ENCODE data around the gene NLRP2B.
"Not testable (repeated sequence)": the region's sequence is repeated elsewhere in the genome, so short reads cannot be mapped to it uniquely, and the experiment has no call there.

NLRP2B gene

DNA sequence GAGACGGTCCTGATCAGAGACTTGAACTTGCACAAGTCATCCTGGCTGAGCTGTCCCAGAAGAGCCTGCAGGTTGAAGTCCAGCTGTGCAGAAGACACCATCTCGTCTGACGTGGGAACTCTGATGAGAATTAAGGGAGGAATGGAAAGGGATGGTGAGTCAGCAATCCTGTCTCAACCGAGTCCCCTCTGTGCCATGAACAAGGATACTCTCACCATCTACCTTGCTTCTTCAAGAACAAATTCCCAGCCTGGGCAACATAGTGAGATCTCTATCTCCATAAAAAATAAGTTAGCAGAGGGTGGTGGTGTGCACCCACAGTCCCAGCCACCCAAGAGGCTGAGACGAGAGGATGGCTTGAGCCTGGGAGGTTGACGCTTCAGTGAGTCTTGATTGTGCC is at the start of gene NLRP2B:
TSS of gene NLRP2B (minus strand) at position 101 of the 400 bp plus-strand sequence.
- no peak for DNase-seq

DNA sequence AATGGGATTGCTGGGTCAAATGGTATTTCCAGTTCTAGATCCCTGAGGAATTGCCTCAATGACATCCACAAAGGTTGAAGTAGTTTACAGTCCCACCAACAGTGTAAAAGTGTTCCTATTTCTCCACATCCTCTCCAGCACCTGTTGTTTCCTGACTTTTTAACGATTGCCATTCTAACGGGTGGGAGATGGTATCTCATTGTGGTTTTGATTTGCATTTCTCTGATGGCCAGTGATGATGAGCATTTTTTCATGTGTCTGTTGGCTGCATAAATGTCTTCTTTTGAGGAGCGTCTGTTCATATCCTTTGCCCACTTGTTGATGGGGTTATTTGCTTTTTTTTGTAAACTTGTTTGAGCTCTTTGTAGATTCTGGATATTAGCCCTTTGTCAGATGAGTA is 45.9 kb upstream of the NLRP2B start:
- not testable (repeated sequence) for DNase-seq

DNA sequence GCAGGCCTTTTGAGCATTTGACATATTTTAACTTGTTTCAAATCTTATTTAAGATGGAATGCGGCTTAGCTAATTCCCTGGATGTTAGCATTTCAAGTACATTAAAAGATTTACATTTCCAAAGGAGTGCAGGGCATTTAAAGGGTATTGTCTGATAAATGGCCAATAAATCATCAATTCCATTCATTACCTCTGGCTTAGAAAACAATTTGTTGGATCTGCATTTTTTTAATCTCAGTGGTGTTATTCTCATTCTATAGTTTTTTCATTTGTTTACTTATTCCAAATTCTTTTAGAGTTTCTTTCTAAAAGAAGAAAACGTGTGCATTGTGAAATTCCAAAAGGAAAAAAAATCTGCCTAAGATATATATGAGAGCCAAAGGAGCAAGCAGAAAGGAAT is 1.3 kb upstream of the NLRP2B start:
- DNase-seq, result no peak

DNA sequence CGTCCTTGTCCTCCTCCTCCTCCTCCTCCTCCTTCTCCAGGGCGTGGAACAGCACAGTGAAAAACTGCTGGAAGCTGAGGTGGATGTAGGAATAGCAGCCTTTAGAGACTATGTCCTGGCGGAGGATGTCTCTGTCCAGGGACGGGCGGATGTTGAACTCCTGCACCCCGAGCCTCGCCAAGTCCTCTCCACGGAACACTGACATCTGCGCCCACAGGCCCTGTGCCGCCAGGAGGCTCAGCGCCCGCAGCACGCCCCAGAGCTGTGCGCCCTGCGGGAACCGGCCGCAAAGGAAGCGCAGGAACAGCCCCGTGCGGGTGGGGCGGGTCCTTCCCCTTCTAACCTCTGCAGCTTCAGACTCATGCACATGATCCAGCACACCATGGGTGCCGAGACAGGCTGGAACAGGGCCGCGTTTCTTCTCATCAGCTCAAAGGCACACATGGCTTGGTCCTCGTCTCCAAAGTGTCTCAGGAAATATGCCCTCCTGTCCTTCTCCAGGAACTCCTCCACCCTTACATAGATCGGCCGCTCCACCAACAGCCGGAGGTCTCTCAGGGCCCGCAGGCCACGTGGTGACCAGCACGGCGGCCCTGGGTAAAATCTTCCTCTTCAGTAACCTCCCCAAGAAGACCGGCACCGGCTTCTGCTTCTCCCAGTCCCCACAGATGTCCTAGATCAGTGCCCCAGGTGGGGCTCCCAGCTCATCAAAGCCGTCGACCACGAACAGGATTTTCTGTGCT is 1.2 kb downstream of the NLRP2B start:
- no peak for DNase-seq

DNA sequence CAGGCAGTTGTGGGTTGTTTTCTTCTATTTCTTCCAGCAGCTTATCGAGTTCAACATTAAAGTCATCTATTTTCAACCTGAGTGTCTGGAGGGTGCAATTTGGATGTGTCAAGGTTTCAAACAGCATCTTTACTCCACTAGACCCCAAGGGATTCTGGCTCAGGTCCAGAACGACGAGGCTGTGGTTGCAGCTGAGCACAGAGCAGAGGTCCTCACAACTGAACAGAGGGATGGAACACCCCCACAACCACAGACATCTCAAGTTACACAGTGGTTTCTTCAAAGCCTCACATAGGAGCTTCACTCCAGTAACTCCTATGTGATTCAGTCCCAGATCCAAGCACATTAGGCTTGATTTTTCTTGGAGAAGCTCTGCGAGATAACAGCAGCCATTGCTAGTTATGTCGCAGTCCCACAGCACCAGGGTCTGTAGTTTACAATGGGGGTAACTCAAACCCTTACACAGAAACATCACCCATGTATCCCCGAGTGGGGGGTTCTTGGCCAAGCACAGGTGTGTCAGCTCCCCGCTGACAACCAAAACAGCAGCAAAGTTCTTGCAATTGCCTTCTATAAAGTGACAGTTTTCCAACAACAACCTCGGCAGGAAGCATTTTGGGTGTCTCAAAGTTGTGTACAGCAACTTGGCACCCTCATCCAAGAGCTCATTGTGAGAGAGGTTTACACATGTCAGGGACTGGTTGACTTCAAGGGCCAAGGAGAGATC is 2.8 kb downstream of the NLRP2B start:
- DNase-seq, result no peak

DNA sequence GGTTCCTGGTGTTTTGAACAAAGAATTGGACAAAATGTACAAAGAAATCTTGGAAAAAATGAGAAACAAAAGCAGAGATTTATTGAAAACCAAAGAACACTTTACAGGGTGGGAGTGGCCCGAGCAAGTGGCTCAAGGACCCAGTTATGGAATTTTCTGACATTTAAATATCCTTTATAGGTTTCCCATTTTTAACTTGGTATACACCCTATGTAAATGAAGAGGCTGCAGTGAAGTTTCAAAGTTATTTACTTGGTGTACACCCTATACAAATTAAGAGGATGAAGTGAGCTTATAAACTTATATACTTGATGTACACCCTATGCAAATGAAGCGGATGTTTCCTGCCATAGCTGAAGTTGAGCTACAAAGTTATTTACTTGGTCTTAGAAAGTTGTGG is 4.7 kb downstream of the NLRP2B start:
- DNase-seq, result no peak

DNA sequence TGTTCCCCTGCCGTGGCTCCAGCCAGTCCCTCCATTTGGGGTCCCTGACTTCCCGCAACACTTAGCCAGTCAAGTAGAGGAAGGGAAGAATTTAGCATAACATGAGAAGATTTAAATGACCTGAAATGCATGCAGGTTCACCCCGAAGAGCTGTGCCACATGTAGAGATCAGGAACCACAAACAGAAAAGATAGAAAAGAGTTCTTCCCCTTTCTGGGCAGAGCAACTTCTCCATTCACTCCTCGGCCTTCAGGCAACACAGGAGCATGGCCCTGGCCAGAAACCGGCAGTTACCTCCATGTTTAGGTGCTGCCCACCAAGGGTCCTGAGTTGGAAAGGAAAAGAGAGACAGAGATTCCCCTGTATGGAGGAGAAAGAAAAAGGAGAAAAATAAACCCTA is 5.2 kb downstream of the NLRP2B start:
- DNase-seq, result no peak

DNA sequence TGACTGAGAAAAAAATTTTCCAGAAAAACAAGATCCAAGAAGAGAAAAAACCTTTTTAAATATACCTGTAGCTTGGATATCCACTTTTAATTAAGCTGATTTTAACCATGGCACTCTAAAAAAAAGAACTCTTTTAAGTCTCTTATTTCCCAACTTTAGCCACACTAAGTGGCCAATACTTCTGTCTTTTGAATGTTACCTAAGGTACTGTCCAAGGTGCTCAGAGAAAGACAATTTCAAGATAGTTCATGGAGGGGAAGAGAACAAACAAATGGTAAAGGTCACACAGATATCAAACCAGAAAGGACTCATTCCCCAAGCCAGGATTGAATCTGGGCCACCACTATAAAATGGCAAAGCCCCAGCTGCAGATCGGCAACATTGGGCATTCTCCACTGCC is 10.1 kb downstream of the NLRP2B start:
- DNase-seq, result no peak

DNA sequence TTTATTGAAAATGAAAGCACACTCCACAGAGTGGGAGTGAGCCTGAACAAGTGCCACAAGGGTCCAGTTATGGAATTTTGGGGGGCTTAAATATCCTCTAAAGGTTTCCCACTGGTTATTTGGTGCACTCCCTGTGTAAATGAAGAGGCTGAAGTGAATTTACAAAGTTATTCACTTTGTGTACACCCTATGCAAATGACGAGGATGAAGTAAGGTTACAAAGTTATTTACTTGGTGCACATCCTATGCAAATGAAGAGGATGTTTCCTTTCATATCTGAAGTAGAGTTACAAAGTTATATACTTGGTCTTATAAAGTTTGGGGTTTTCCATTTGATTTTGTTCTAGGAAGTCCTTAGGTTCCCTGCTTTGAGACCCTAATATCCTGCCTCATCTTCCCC is 13.1 kb downstream of the NLRP2B start:
- DNase-seq, result no peak

DNA sequence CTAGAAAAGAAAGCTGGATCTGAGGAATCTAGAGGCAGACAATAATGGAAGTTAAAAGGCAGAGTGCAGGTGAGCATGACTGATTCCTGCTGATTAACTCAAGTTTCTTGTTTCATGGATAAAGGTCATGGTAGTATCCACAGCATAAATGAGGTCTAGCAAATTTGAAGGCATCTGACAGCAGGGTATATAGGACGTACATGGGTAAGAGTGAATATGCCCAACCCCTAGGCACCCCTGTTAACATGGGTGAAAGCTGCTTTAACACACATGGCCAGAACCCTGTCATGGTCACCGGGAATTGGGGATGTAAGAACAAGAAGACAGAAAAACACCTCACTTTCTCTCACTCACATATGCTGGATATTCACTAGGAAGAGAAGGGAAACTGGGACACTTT is 25.0 kb downstream of the NLRP2B start:
- DNase-seq, result no peak

DNA sequence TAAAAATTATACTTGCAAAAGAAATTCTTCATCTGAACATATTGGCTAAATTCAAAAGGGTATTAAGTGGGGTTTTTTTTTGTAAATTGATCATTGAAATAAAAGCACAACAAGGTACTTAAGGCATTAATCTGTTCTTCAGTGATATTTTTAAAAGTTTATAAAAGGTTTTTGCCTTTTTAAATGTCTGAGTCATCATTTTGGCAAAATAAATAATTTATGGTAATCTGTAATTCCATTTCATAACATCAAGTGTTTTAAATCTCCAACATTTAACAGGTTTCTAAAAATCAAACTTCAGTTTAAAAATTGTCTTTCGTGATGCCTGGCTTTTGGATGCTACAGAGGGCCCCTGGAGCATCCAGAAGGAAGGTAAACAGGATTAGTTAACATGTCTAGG is 27.4 kb downstream of the NLRP2B start:
- DNase-seq, result no peak

DNA sequence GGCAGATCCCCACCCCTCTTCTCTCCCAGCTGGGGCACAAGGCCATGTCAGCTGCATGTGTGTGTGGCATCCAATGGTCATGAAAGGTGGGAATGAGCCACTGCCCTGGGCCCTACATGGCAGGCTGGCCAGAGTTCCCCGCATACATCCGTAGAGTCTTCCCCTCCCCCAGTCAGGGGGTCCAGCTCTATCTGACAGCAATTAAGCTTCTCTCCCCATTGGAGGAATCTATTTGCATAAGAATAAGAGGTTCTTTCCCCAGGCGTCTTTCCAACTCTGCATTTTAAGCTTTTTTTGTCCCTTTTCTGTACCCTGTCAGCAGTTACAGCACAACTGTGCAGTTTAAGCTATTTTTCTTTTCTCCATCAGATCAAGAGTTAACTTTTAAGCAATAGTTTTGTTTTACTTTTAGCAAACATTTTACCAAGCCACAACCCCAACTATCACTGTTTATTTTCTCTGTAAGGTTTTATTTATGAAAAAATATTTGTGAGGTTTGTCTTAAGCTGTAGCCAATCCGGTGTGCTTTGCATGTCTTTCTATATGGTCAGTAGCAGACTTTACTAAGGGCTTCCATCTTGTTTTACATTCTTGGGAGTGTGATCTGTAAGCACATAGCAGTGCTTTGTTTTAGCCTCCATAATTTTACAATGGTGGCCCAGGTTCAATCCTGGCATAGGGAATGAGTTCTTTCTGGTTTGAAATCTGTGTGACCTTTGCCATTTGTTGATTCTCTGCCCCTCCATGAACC is 28.7 kb downstream of the NLRP2B start:
- no peak for DNase-seq

DNA sequence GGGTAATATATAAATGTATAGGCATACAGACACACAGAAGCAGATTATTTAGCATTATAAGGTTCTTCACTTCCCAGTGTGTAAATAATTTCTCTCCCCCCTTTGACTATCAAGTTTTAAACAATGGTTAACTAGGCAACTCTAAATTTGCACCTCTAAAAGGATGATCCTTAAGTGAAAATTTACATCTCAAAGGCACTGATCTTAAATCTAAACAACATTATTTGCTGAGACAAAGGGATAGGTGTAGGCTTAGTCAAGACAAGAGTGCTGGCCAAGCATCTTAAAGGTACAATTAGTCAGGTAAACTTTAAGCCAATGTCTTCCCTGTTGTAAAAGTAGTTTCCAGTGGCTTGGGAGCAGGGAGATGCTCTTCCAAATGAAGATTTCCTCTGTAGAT is 33.0 kb downstream of the NLRP2B start:
- DNase-seq, result no peak

DNA sequence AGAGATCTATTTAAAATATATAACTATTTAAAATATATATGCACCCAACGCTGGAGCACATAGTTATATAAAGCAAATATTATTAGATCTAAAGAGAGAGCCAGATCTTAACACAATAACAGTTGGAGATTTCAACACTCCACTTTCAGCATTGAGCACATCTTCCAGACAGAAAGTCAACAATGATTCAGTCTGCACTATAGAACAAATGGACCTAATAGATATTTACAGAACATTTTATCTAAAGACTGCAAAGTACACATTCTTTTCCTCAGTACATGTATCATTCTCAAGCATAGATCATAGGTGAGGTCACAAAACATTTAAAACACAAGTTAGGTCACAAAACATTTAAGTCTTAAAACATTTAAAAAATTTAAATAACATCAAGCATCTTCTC is 36.4 kb downstream of the NLRP2B start:
- no peak for DNase-seq

DNA sequence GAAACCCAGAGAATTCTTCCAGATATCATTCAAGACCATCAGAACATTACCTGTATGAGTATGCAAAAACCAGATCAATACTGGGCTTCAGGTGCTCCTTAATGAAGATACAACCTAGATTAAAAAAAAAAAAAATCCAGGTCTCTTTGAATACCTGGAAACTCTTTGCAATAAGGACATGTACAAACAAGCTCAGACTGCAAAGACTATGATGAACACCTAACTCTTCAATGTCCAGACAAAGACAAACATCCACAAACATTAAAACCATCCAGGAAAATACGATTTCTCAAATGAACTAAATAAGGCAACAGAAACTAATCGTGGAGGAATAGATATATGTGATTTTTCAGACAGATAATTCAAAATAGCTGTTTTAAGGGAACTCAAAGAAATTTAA is 38.7 kb downstream of the NLRP2B start:
- no peak for DNase-seq

DNA sequence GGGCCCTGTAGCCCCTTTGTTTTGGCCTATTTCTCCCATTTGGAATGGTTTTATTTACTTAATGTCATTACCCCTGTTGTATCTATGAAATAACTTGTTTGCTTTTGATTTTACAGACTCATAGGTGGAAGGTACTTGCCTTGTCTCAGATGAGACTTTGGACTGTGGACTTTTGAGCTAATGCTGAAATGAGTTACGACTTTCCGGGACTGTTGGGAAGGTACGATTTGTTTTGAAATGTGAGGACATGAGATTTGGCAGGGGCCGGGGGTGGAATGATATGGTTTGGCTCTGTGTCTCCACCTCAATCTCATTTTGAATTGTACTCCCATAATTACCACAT is 39.4 kb downstream of the NLRP2B start:
- no peak for DNase-seq

DNA sequence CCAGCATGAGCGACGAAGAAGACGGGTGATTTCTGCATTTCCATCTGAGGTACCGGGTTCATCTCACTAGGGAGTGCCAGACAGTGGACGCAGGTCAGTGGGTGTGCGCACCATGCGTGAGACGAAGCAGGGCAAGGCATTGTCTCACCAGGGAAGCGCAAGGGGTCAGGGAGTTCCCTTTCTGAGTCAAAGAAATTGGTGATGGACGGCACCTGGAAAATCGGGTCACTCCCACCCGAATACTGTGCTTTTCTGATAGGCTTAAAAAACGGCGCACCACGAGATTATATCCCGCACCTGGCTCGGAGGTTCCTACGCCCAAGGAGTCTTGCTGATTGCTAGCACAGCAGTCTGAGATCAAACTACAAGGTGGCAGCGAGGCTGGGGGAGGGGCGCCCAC is 50.6 kb downstream of the NLRP2B start:
- not testable (repeated sequence) for DNase-seq
